Measurements from ENCODE around the gene EPHB1.
"Not testable (repeated sequence)": the region's sequence is repeated elsewhere in the genome, so short reads cannot be mapped to it uniquely, and the experiment has no call there.

EPHB1 gene

GRCh38 chr3:135013206-135013605 lies 218.1 kb downstream of the EPHB1 start:
- H3K9me3 ChIP-seq (ENCODE audit: control insufficient read depth in 5 of 5, low read length in 5 of 5), result no peaks in the 10 kb centered on the region
- no peak overlapping the region for H3K4me3 ChIP-seq (ENCODE audit: low read depth in 1 of 5, low read length in 5 of 5)

GRCh38 chr3:135014566-135014965 lies 219.5 kb downstream of the EPHB1 start:
- H3K4me3 ChIP-seq (ENCODE audit: low read depth in 1 of 5, low read length in 5 of 5), result no peak overlapping the region
- H3K9me3 ChIP-seq (ENCODE audit: control insufficient read depth in 5 of 5, low read length in 5 of 5), result no peaks in the 10 kb centered on the region
- no peaks in the 10 kb centered on the region for H3K27me3 ChIP-seq (ENCODE audit: control insufficient read depth in 5 of 5, insufficient read depth in 4 of 5, low read length in 5 of 5)
- H3K9ac ChIP-seq (ENCODE audit: low read length in 5 of 5), result no peak overlapping the region
- H3K4me1 ChIP-seq (ENCODE audit: control insufficient read depth in 5 of 5, insufficient read depth in 5 of 5, low read length in 5 of 5), result no peaks in the 10 kb centered on the region
- H3K36me3 ChIP-seq (ENCODE audit: control insufficient read depth in 5 of 5, insufficient read depth in 5 of 5, low read length in 5 of 5), result no peaks in the 10 kb centered on the region
- H3K27ac ChIP-seq (ENCODE audit: low read depth, low read length), result no peak overlapping the region

More at GRCh38 chr3:135013206-135013605, 218.1 kb downstream of the EPHB1 start:
- Histone ChIP-seq H3K27ac (ENCODE audit: low read depth, low read length) (no peak overlapping the region), H3K9ac (ENCODE audit: low read length in 5 of 5) (no peak overlapping the region), H3K27me3 (ENCODE audit: control insufficient read depth in 5 of 5, insufficient read depth in 4 of 5, low read length in 5 of 5) (no peaks in the 10 kb centered on the region), H3K4me1 (ENCODE audit: control insufficient read depth in 5 of 5, insufficient read depth in 5 of 5, low read length in 5 of 5) (no peaks in the 10 kb centered on the region), H3K36me3 (ENCODE audit: control insufficient read depth in 5 of 5, insufficient read depth in 5 of 5, low read length in 5 of 5) (no peaks in the 10 kb centered on the region)

- Histone ChIP-seq H3K27ac (ENCODE audit: low read depth, low read length) (no peak overlapping the region), H3K36me3 (ENCODE audit: control insufficient read depth in 5 of 5, insufficient read depth in 5 of 5, low read length in 5 of 5) (no peaks in the 10 kb centered on the region), H3K9me3 (ENCODE audit: control insufficient read depth in 5 of 5, low read length in 5 of 5) (no peaks in the 10 kb centered on the region), H3K9ac (ENCODE audit: low read length in 5 of 5) (no peak overlapping the region), H3K27me3 (ENCODE audit: control insufficient read depth in 5 of 5, insufficient read depth in 4 of 5, low read length in 5 of 5) (no peaks in the 10 kb centered on the region), H3K4me1 (ENCODE audit: control insufficient read depth in 5 of 5, insufficient read depth in 5 of 5, low read length in 5 of 5) (no peaks in the 10 kb centered on the region), H3K4me3 (ENCODE audit: low read depth in 1 of 5, low read length in 5 of 5) (no peak overlapping the region)
Measured at GRCh38 chr3:135017003-135017893, 222.2 kb downstream of the EPHB1 start.

GRCh38 chr3:135018149-135018923 lies 223.3 kb downstream of the EPHB1 start:
- H3K4me3 ChIP-seq (ENCODE audit: low read depth in 1 of 5, low read length in 5 of 5), result no peak overlapping the region
- H3K27me3 ChIP-seq (ENCODE audit: control insufficient read depth in 5 of 5, insufficient read depth in 4 of 5, low read length in 5 of 5), result no peaks in the 10 kb centered on the region
- H3K4me1 ChIP-seq (ENCODE audit: control insufficient read depth in 5 of 5, insufficient read depth in 5 of 5, low read length in 5 of 5), result no peaks in the 10 kb centered on the region
- H3K27ac ChIP-seq (ENCODE audit: low read depth, low read length), result no peak overlapping the region
- H3K9ac ChIP-seq (ENCODE audit: low read length in 5 of 5), result no peak overlapping the region
- no peaks in the 10 kb centered on the region for H3K9me3 ChIP-seq (ENCODE audit: control insufficient read depth in 5 of 5, low read length in 5 of 5)
- no peaks in the 10 kb centered on the region for H3K36me3 ChIP-seq (ENCODE audit: control insufficient read depth in 5 of 5, insufficient read depth in 5 of 5, low read length in 5 of 5)

GRCh38 chr3:135020181-135020580 lies 225.1 kb downstream of the EPHB1 start:
- no peaks in the 10 kb centered on the region for H3K4me1 ChIP-seq (ENCODE audit: control insufficient read depth in 5 of 5, insufficient read depth in 5 of 5, low read length in 5 of 5)
- no peaks in the 10 kb centered on the region for H3K36me3 ChIP-seq (ENCODE audit: control insufficient read depth in 5 of 5, insufficient read depth in 5 of 5, low read length in 5 of 5)
- H3K27me3 ChIP-seq (ENCODE audit: control insufficient read depth in 5 of 5, insufficient read depth in 4 of 5, low read length in 5 of 5), result no peaks in the 10 kb centered on the region
- H3K27ac ChIP-seq (ENCODE audit: low read depth, low read length), result no peak overlapping the region
- H3K9me3 ChIP-seq (ENCODE audit: control insufficient read depth in 5 of 5, low read length in 5 of 5), result no peaks in the 10 kb centered on the region
- H3K4me3 ChIP-seq (ENCODE audit: low read depth in 1 of 5, low read length in 5 of 5), result no peak overlapping the region
- H3K9ac ChIP-seq (ENCODE audit: low read length in 5 of 5), result no peak overlapping the region

GRCh38 chr3:135023996-135024658 lies 229.1 kb downstream of the EPHB1 start:
- Histone ChIP-seq H3K27ac (ENCODE audit: low read depth, low read length) (no peak overlapping the region), H3K36me3 (ENCODE audit: control insufficient read depth in 5 of 5, insufficient read depth in 5 of 5, low read length in 5 of 5) (no peaks in the 10 kb centered on the region), H3K9ac (ENCODE audit: low read length in 5 of 5) (no peak overlapping the region), H3K27me3 (ENCODE audit: control insufficient read depth in 5 of 5, insufficient read depth in 4 of 5, low read length in 5 of 5) (no peaks in the 10 kb centered on the region), H3K4me1 (ENCODE audit: control insufficient read depth in 5 of 5, insufficient read depth in 5 of 5, low read length in 5 of 5) (no peaks in the 10 kb centered on the region), H3K9me3 (ENCODE audit: control insufficient read depth in 5 of 5, low read length in 5 of 5) (no peaks in the 10 kb centered on the region), H3K4me3 (ENCODE audit: low read depth in 1 of 5, low read length in 5 of 5) (no peak overlapping the region)

- not testable (repeated sequence) for H3K4me1 ChIP-seq (ENCODE audit: control insufficient read depth in 5 of 5, insufficient read depth in 5 of 5, low read length in 5 of 5); H3K36me3 ChIP-seq (ENCODE audit: control insufficient read depth in 5 of 5, insufficient read depth in 5 of 5, low read length in 5 of 5); H3K4me3 ChIP-seq (ENCODE audit: low read depth in 1 of 5, low read length in 5 of 5); H3K27ac ChIP-seq (ENCODE audit: low read depth, low read length); H3K9ac ChIP-seq (ENCODE audit: low read length in 5 of 5); H3K9me3 ChIP-seq (ENCODE audit: control insufficient read depth in 5 of 5, low read length in 5 of 5); H3K27me3 ChIP-seq (ENCODE audit: control insufficient read depth in 5 of 5, insufficient read depth in 4 of 5, low read length in 5 of 5)
Measured at GRCh38 chr3:135030768-135031615, 235.9 kb downstream of the EPHB1 start.

GRCh38 chr3:135033737-135034136 lies 238.7 kb downstream of the EPHB1 start:
- H3K36me3 ChIP-seq (ENCODE audit: control insufficient read depth in 5 of 5, insufficient read depth in 5 of 5, low read length in 5 of 5), result no peaks in the 10 kb centered on the region
- H3K9me3 ChIP-seq (ENCODE audit: control insufficient read depth in 5 of 5, low read length in 5 of 5), result no peaks in the 10 kb centered on the region
- H3K4me1 ChIP-seq (ENCODE audit: control insufficient read depth in 5 of 5, insufficient read depth in 5 of 5, low read length in 5 of 5), result peaks cover 0 to 7% (median 0%) of the 10 kb centered on the region in 5 donors
- H3K27ac ChIP-seq (ENCODE audit: low read depth, low read length), result no peak overlapping the region
- no peak overlapping the region for H3K4me3 ChIP-seq (ENCODE audit: low read depth in 1 of 5, low read length in 5 of 5)
- peaks cover 0 to 10% (median 5%) of the 10 kb centered on the region in 5 donors for H3K27me3 ChIP-seq (ENCODE audit: control insufficient read depth in 5 of 5, insufficient read depth in 4 of 5, low read length in 5 of 5)
- no peak overlapping the region for H3K9ac ChIP-seq (ENCODE audit: low read length in 5 of 5)

GRCh38 chr3:135034291-135034768 lies 239.3 kb downstream of the EPHB1 start:
- no peak overlapping the region for H3K27ac ChIP-seq (ENCODE audit: low read depth, low read length)

More at GRCh38 chr3:135034291-135034768, 239.3 kb downstream of the EPHB1 start:
- Histone ChIP-seq H3K27me3 (ENCODE audit: control insufficient read depth in 5 of 5, insufficient read depth in 4 of 5, low read length in 5 of 5) (peaks cover 0 to 10% (median 5%) of the 10 kb centered on the region in 5 donors), H3K9ac (ENCODE audit: low read length in 5 of 5) (no peak overlapping the region), H3K4me1 (ENCODE audit: control insufficient read depth in 5 of 5, insufficient read depth in 5 of 5, low read length in 5 of 5) (peaks cover 0 to 7% (median 0%) of the 10 kb centered on the region in 5 donors), H3K36me3 (ENCODE audit: control insufficient read depth in 5 of 5, insufficient read depth in 5 of 5, low read length in 5 of 5) (no peaks in the 10 kb centered on the region), H3K9me3 (ENCODE audit: control insufficient read depth in 5 of 5, low read length in 5 of 5) (no peaks in the 10 kb centered on the region), H3K4me3 (ENCODE audit: low read depth in 1 of 5, low read length in 5 of 5) (no peak overlapping the region)

All from subcutaneous abdominal adipose tissue (tissue), 5 donors.